ENCODE data around the gene ALG11.

GRCh38 chr13:51976890-51977289 is 35.3 kb upstream of the ALG11 start:
- no peak for TF ChIP-seq CTCF (conservative IDR thresholded peaks at IDR 0.05 in 1 of 2, IDR thresholded peaks at IDR 0.05 in 1 of 2; ENCODE audit: low read depth in 1 of 2, low read length in 2 of 2)
- TF ChIP-seq EZH2 (IDR thresholded peaks at IDR 0.05; ENCODE audit: low read length, missing control alignments), result no peak
